AG04450 (cell line): ENCODE measurements around the gene IMP4. TPM values are rescaled to one million over a fixed set of nuclear protein-coding genes. Genes with fewer than 3 reads are reported as not detected.

Experiments used
- CTCF ChIA-PET: fragments of 300-600, 350-600 bp; formaldehyde crosslinking; extraction: SDS; loops from one replicate; lab custom pipeline; 2022; ENCODE audit warnings: antibody characterized with exemption, inconsistent platforms; lab: Charles Lee
- POLR2A ChIA-PET: fragments of 350-600 bp; formaldehyde crosslinking; extraction: SDS; loops from one replicate; lab custom pipeline; 2021; ENCODE audit warnings: antibody characterized with exemption, inconsistent platforms; lab: Yijun Ruan, JAX
- DNase-seq: peaks from one replicate; pipeline ENCODE4 v3.0.0-alpha.2; 2011; ENCODE audit warnings: low read depth, low spot score
- H3K27ac ChIP-seq: one replicate; pipeline ENCODE4 v1.5.1; 2012; ENCODE audit warnings: low read depth, low read length, control low read depth
- H3K27me3 ChIP-seq: one replicate; pipeline ENCODE4 v1.6.0; 2012; ENCODE audit warnings: low read length; ENCODE audit not compliant: control insufficient read depth, insufficient read depth
- H3K4me3 ChIP-seq: 2 replicates; pipeline ENCODE4 v1.5.1; 2011; ENCODE audit warnings: mild to moderate bottlenecking, low read depth, low read length, control low read depth
- H3K9me3 ChIP-seq: 2 replicates; pipeline ENCODE4 v1.5.1; 2012; ENCODE audit warnings: low read length; ENCODE audit not compliant: control insufficient read depth, insufficient read depth
- CTCF ChIP-seq: IDR thresholded peaks from 2 replicates; pipeline ENCODE4 v1.5.1; 2011; ENCODE audit warnings: low read depth, low read length, control low read depth, inconsistent platforms
- polyA plus RNA-seq: library from polyadenylated mRNA; depleted of rRNA; stranded (reverse); fragments of >200 nt; gene quantifications from 2 replicates; pipeline ENCODE4 v1.2.3, GENCODE V29; 2011

Gene IMP4
- polyA plus RNA-seq, 1 experiment = 51.0 TPM

DNA sequence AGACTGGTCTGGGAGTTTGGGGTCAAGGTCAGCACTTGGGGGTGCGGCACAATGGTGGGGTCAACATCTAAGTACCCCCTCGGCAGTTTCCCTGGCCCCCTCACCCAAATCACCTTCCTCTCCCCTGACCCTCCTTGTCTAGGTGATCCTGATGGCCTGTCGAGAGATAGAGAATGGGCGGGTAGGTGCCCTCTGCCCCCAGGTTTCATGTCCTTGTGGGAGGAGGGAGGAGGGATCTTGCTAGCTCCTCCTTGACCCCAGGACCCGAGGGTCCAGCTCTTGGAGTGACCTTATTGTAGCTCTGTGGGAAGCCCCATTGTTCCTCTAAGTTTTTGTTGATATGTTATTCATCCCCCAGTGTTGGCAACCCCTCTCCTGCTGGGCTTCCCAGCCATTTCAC lies 16.8 kb downstream of the IMP4 start:
- no peak for TF ChIP-seq CTCF
- CTCF ChIA-PET = no interaction called here
- Histone ChIP-seq H3K4me3 (no peak overlapping the region), H3K27me3 (no peaks in the 10 kb centered on the region), H3K27ac (no peak overlapping the region), H3K9me3 (no peaks in the 10 kb centered on the region; the same call in 1 of the 2 replicates)
- no peak for DNase-seq
- POLR2A ChIA-PET = no interaction called here

DNA sequence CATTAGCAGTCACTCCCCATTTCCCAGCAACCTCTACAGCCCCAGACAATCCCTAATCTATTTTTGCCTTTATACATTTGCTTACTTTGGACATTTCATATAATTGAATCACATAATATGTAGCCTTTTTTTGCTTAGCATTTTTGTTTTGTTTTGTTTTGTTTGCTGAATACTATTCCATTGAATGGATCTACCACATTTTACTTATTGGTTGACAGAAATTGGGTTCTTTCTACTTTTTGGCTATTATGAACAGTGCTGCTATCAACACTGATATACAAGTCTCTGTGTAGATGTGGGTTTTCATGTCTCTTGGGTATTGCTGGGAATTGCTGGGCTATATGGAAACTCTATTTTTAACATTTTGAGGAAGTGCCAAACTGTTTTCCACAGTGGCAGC lies 20.8 kb downstream of the IMP4 start:
- DNase-seq = no peak
- no peak overlapping the region for H3K27ac ChIP-seq
- ChIA-PET CTCF (no interaction called here), POLR2A (no interaction called here)
- no peak for TF ChIP-seq CTCF
- peaks cover 3% of the 10 kb centered on the region for H3K9me3 ChIP-seq
- H3K4me3 ChIP-seq = no peak overlapping the region
- H3K27me3 ChIP-seq = no peaks in the 10 kb centered on the region

DNA sequence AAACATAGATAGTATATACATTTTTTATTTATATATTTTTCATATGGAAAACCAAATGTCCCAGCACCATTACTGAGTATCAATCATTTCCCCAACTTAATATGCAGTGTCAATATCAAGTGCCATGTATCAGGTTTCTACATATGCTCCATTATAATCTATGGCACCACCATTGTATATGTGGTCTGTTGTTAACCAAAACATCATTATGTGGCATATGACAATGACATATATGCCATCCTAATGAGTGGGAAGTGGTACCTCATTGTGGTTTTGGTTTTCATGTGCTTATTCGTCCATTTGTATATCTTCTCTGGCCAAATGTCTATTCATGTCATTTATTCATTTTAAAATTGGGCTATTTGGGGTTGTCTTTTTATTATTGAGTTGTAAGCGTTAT lies 22.4 kb downstream of the IMP4 start:
- H3K27ac ChIP-seq = no peak overlapping the region
- TF ChIP-seq CTCF = no peak
- peaks cover 3% of the 10 kb centered on the region; the same call in 1 of the 2 replicates for H3K9me3 ChIP-seq
- H3K4me3 ChIP-seq = no peak overlapping the region
- ChIA-PET CTCF (no interaction called here), POLR2A (no interaction called here)
- no peaks in the 10 kb centered on the region for H3K27me3 ChIP-seq
- no peak for DNase-seq

- POLR2A ChIA-PET = no interaction called here
- peaks cover 3% of the 10 kb centered on the region; the same call in 1 of the 2 replicates for H3K9me3 ChIP-seq
- no peak for DNase-seq
- CTCF ChIA-PET = interaction anchor here (1.0 to 1.3 kb wide), 3 partner anchors 11 to 33 kb away, joined by 3 to 9 read pairs (median 4); partner anchors contain the start of gene PTPN18
- no peak overlapping the region for H3K27ac ChIP-seq
- no peak for TF ChIP-seq CTCF
- H3K27me3 ChIP-seq = no peaks in the 10 kb centered on the region
- no peak overlapping the region for H3K4me3 ChIP-seq
Measured at GRCh38 chr2:130365963-130366362, 23.3 kb downstream of the IMP4 start.

DNA sequence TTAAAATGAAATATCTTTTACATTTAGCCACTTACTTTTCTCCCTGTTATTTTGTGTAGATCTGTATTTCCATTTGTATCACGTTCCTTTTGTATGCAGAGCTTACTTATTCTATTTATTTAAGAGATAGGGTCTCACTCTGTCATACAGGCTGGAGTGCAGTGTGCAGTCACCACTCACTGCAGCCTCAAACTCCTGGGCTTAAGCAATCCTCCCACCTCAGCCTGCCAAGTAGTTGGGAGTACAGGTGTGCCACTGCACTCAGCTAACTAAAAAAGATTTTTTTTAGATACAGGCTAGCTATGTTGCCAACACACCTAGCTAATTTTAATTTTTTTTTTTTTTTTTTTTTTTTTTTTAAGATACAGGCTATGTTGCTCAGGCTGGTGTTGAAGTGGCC lies 24.0 kb downstream of the IMP4 start:
- Histone ChIP-seq H3K27me3 (no peaks in the 10 kb centered on the region), H3K27ac (no peak overlapping the region), H3K4me3 (no peak overlapping the region), H3K9me3 (peaks cover 3% of the 10 kb centered on the region; the same call in 1 of the 2 replicates)
- no peak for DNase-seq
- CTCF ChIA-PET = interaction anchor here (0.6 to 1.3 kb wide), 4 partner anchors 11 to 401 kb away, joined by 3 to 9 read pairs (median 4); partner anchors contain the start of gene PTPN18
- TF ChIP-seq CTCF = no peak
- POLR2A ChIA-PET = no interaction called here
